Epithelial cell of esophagus (primary cell): ENCODE results near the gene COP1.
A peak's percentile ranks its signal among the peaks of the same experiment; 100 is the strongest.

Source experiments
- DNase-seq: peaks from one replicate; pipeline ENCODE4 v3.0.0; 2010; ENCODE audit warnings: low read depth
- H3K4me3 ChIP-seq: 2 replicates; pipeline ENCODE4 v1.5.1; 2011; ENCODE audit warnings: mild to moderate bottlenecking, low read length, control low read depth
- TF ChIP-seq, protein P1 (sequence below): IDR thresholded peaks from 2 replicates; pipeline ENCODE4 v1.5.1; 2011; ENCODE audit warnings: low read depth, mild to moderate bottlenecking, low read length, control low read depth, inconsistent platforms; ENCODE audit not compliant: insufficient read depth; ENCODE audit errors: missing control alignments

COP1 gene

GRCh38 chr1:176051902-176052518 is 155.1 kb downstream of the COP1 start:
- H3K4me3 ChIP-seq, result no peak overlapping the region
- TF ChIP-seq, protein P1, sequence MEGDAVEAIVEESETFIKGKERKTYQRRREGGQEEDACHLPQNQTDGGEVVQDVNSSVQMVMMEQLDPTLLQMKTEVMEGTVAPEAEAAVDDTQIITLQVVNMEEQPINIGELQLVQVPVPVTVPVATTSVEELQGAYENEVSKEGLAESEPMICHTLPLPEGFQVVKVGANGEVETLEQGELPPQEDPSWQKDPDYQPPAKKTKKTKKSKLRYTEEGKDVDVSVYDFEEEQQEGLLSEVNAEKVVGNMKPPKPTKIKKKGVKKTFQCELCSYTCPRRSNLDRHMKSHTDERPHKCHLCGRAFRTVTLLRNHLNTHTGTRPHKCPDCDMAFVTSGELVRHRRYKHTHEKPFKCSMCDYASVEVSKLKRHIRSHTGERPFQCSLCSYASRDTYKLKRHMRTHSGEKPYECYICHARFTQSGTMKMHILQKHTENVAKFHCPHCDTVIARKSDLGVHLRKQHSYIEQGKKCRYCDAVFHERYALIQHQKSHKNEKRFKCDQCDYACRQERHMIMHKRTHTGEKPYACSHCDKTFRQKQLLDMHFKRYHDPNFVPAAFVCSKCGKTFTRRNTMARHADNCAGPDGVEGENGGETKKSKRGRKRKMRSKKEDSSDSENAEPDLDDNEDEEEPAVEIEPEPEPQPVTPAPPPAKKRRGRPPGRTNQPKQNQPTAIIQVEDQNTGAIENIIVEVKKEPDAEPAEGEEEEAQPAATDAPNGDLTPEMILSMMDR, result no peak
- DNase-seq, result peak; percentile 62

DNA sequence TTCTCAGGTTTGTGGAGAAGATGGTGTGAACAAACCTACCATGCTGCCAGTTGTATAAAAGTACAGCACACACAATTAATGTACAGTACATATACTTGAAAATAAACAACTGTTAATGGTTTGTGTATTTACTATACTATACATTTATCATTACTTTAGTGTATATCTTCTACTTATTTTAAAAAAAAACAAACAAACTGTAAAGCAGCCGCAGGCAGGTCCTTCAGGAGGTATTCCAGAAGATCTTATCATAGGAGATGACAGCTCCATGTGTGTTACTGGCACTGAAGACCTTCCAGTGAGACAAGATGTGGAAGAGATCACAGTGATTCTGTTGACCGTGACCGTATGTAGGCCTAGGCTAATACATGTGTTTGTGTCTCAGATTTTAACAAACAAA is 155.7 kb downstream of the COP1 start:
- TF ChIP-seq, protein P1, result no peak
- no peak overlapping the region for H3K4me3 ChIP-seq
- no peak for DNase-seq

- TF ChIP-seq, protein P1, result no peak
- DNase-seq, result no peak
- no peak overlapping the region for H3K4me3 ChIP-seq
Observed at GRCh38 chr1:176049582-176049981, 157.5 kb downstream of the COP1 start.

DNA sequence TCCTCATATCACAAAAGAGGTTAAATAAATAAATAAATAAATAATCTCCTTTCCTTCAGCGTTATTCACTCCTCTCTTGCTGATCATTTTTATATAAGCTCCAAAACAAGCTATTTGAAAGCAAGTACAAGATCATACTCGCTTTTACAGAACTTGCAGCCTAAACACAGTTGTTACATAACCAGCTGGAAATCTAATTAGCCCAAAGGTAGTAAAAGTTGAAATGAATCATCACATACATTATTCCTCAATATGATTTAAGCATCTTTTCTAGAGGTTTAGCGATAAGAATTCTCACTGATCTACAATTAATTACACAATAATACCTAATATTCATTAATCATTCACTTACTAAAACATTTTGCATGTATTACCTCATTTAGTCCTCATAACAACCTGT is 160.2 kb downstream of the COP1 start:
- TF ChIP-seq, protein P1, result no peak
- DNase-seq, result peak; percentile 63
- H3K4me3 ChIP-seq, result no peak overlapping the region

- no peak for DNase-seq
- TF ChIP-seq, protein P1, result no peak
- no peak overlapping the region for H3K4me3 ChIP-seq
Observed at GRCh38 chr1:176043537-176043936, 163.5 kb downstream of the COP1 start.

GRCh38 chr1:176033881-176034280 is 173.2 kb downstream of the COP1 start:
- H3K4me3 ChIP-seq, result no peak overlapping the region
- TF ChIP-seq, protein P1, result no peak
- peak; percentile 22 for DNase-seq

DNA sequence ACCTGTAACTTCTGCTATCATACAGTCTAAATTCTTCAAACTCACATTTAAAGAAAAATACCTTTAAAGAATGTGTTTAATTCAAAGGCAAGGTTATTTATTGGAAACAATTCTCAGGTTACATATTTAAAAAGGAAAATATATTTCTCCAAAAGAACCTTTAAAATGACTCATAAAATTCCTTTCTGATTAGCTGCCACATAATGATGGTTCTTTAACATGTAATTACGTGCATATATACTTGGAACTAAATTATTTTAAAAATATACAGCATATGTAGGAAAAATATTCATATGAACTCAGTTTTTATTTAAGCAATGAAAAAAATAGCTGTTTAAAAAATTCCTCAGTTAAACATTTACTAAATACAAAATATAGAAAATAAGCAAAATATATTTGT is 173.6 kb downstream of the COP1 start:
- peak; percentile 46 for DNase-seq
- TF ChIP-seq, protein P1, result no peak
- H3K4me3 ChIP-seq, result no peak overlapping the region
